ENCODE measurements around the gene CFAP99. TPM values are rescaled to one million over a fixed set of nuclear protein-coding genes. Genes with fewer than 3 reads are reported as not detected.

CFAP99 gene
- total RNA-seq, 2 donors from 2014 or later, result 0.32 to 0.49 TPM

DNA sequence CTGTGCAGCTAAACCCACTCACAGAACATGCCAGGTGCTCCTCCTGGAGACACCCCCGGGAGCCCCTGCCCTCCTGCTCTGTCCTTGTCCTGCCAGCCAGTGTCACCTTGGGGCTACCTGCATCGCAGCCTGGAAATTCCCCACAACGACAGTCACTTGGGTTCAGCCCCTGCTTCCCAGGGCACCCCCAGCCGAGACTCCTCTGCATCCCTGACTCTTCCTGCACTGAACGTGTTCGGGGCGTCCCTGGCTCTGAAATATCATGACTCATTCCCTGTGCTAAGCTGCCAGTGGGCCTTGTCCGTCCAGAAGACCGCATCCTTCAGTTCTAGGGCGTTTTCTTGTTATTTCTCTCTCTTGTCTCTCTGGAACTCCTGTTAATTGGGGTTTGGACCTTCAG, 5.8 kb downstream of the CFAP99 start:
- Histone ChIP-seq H3K27ac (no peak overlapping the region), H3K4me3 (no peak overlapping the region), H3K9ac (ENCODE audit: low read depth in 2 of 2, low read length in 2 of 2) (no peak overlapping the region), H3K36me3 (no peaks in the 10 kb centered on the region), H3K27me3 (no peaks in the 10 kb centered on the region), H3K9me3 (no peaks in the 10 kb centered on the region), H3K4me1 (no peaks in the 10 kb centered on the region)
- TF ChIP-seq, protein P1, sequence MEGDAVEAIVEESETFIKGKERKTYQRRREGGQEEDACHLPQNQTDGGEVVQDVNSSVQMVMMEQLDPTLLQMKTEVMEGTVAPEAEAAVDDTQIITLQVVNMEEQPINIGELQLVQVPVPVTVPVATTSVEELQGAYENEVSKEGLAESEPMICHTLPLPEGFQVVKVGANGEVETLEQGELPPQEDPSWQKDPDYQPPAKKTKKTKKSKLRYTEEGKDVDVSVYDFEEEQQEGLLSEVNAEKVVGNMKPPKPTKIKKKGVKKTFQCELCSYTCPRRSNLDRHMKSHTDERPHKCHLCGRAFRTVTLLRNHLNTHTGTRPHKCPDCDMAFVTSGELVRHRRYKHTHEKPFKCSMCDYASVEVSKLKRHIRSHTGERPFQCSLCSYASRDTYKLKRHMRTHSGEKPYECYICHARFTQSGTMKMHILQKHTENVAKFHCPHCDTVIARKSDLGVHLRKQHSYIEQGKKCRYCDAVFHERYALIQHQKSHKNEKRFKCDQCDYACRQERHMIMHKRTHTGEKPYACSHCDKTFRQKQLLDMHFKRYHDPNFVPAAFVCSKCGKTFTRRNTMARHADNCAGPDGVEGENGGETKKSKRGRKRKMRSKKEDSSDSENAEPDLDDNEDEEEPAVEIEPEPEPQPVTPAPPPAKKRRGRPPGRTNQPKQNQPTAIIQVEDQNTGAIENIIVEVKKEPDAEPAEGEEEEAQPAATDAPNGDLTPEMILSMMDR (IDR thresholded peaks at IDR 0.05), result no peak
- intact Hi-C loops (cut with DNase I), result no loop called here
- no peak for DNase-seq

- Histone ChIP-seq H3K36me3 (no peaks in the 10 kb centered on the region), H3K4me1 (no peaks in the 10 kb centered on the region), H3K9ac (ENCODE audit: low read depth in 2 of 2, low read length in 2 of 2) (no peak overlapping the region), H3K27ac (no peak overlapping the region), H3K4me3 (no peak overlapping the region), H3K9me3 (no peaks in the 10 kb centered on the region), H3K27me3 (no peaks in the 10 kb centered on the region)
- intact Hi-C loops (cut with DNase I), result no loop called here
- no peak for DNase-seq
- TF ChIP-seq, protein P1 (IDR thresholded peaks at IDR 0.05), result no peak
Measured at GRCh38 chr4:2425386-2426068, 6.8 kb downstream of the CFAP99 start.

DNA sequence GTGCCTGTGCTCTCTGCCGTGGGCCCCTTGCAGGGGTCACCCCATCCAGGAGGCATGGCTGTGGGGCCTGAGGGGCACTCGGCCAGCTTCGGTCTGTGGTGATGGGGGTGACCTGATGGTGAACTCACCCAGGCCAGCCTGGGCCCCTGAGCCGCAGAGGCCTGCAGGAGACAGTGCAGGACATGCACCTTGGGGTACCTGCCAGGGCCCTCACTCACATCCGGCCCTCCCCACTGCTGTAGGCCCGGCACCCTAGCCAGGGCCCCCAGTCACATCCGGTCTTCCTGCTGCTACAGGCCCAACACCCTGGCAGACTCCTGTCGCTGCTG, 7.3 kb downstream of the CFAP99 start:
- no peaks in the 10 kb centered on the region for H3K4me1 ChIP-seq
- no peak for DNase-seq
- no peak overlapping the region for H3K27ac ChIP-seq
- H3K4me3 ChIP-seq, result no peak overlapping the region
- H3K36me3 ChIP-seq, result no peaks in the 10 kb centered on the region
- no peaks in the 10 kb centered on the region for H3K27me3 ChIP-seq
- intact Hi-C loops (cut with DNase I), result no loop called here
- TF ChIP-seq, protein P1 (IDR thresholded peaks at IDR 0.05), result no peak
- no peak overlapping the region for H3K9ac ChIP-seq (ENCODE audit: low read depth in 2 of 2, low read length in 2 of 2)
- no peaks in the 10 kb centered on the region for H3K9me3 ChIP-seq

GRCh38 chr4:2426711-2427275, 8.0 kb downstream of the CFAP99 start:
- DNase-seq, result no peak
- H3K4me1 ChIP-seq, result no peaks in the 10 kb centered on the region
- TF ChIP-seq, protein P1 (IDR thresholded peaks at IDR 0.05), result no peak
- intact Hi-C loops (cut with DNase I), result no loop called here
- H3K27ac ChIP-seq, result no peak overlapping the region
- H3K9me3 ChIP-seq, result no peaks in the 10 kb centered on the region
- no peak overlapping the region for H3K9ac ChIP-seq (ENCODE audit: low read depth in 2 of 2, low read length in 2 of 2)
- H3K4me3 ChIP-seq, result no peak overlapping the region
- no peaks in the 10 kb centered on the region for H3K27me3 ChIP-seq
- no peaks in the 10 kb centered on the region for H3K36me3 ChIP-seq

DNA sequence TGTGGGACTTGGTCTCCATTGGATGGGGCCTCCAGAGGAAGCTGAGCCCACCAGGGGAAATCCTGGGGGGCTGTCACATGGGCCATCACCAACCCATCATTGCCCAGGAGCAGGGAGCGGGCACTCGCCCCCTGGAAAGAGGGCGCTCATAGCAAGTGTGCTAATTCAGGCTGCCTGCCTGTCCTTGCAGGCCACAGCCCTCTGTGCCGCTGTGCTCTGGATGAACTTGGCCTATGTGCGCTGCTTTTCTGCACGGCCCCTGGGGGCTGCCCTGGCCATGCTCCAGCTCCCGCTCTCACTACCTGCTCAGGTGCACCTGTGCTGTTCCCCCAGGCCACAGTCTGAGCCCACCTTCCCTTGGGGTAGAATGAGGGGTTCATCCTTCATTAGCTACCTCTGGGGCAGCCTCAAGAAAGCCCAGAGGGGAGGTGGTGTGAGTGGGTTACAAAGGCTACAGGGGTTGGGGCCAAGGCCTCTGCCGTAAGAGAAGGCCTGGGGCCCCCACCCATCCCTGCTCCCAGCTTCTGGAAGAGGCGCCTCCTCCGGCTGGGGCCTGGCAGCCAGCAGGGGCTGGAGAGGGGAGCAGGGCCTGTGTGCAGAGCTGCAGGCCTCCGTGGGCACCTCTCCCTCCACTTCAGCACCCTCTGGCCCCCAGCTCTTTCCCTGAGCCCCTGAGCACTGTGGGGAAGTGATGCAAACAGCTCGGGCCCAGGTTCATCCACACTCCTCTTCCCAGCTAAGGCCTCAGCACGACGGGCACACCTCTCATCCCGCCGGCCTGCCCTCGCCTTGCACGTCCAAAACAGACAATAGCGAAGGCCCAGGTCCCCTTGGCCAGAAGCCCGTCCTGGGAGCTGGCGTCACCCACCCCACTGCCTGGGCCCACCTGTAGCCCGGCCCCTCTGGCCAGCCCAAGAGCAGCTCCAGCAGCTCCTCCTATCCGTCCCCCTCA, 8.9 kb downstream of the CFAP99 start:
- TF ChIP-seq, protein P1 (IDR thresholded peaks at IDR 0.05), result no peak

More for the DNA sequence above, 8.9 kb downstream of the CFAP99 start:
- Histone ChIP-seq H3K4me3 (no peak overlapping the region), H3K27ac (no peak overlapping the region), H3K4me1 (no peaks in the 10 kb centered on the region), H3K9me3 (no peaks in the 10 kb centered on the region), H3K9ac (ENCODE audit: low read depth in 2 of 2, low read length in 2 of 2) (no peak overlapping the region), H3K36me3 (no peaks in the 10 kb centered on the region), H3K27me3 (no peaks in the 10 kb centered on the region)
- intact Hi-C loops (cut with DNase I), result no loop called here
- no peak for DNase-seq

Data from colonic mucosa (tissue), 4 donors.